ENCODE data around the gene GNB2.
A peak's percentile ranks its signal among the peaks of the same experiment; 100 is the strongest.

Gene GNB2

GRCh38 chr7:100680576-100681271 lies 7.2 kb downstream of the GNB2 start:
- no peak for DNase-seq (ENCODE audit: low spot score)
- no peak for FAIRE-seq

DNA sequence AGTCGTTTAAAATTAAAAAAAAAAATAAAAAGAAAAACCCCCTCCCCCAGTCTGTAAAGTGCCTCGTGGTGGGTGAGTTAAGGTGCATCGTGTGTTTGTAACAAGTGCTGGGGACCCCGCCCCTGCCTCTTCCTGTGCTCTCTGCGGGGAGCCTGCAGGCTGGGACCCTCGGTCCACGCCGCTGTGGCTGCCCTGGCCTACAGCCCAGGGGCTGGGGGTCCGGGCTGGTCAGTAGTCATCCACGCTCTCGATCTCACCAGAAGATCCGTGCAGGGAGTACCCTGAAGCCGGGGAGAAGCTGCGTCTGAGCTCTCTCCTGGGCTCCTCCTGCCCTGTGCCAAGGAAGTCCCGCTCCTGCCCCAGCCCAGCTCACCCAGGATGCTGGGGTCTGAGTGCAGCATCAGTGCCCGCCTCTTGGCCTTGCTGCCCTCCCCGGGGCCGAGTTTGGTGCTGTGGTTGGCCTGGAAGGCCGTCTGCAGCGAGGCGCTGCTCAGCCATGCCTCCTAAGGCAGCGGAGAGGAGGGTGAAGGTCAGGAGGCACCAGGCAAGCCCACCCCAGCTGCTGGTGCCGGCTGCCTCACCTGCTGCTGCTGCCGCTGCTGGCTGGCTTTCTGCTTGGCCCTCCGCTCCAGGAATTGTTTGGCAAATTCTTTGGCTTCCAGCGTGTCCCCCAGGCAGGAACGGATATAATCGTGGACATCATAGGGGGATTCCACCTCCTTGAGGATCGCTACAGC lies 8.1 kb downstream of the GNB2 start:
- FAIRE-seq, result no peak
- no peak for DNase-seq (ENCODE audit: low spot score)

- FAIRE-seq (no peak), DNase-seq (ENCODE audit: low spot score) (no peak)
Measured at GRCh38 chr7:100682228-100682741, 8.7 kb downstream of the GNB2 start.

DNA sequence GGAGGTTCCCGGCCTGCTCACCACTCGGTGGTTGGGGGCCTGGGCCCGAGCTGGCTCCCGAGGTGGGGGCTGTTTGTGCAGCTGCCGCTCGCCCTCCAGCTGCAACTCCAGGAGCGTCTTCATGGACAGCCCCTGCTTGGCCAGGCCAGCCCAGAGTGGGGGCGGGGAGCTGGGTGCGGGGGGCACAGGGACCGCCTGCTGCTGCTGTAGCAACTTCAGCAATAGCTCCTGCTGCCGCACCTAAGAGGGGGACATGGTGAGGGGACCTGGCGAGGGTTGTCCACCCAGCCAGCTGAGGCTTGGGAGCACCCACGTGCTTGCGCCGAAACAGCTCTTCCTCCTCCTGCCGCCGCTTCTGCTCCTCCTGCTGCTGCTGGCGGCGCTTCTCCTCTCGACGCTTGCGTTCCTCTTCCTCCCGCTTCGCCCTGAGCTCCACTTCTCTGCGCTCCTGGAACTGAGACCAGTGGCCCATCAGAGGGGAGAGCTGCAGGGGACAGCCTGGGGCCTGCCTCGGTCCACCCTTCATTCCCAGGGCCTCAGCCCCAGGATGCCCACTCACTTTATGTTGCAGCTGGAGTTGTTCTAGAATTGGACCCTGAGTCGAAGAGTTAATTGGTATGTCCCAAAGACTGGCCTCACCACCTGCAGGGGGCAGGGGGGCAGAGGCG lies 9.6 kb downstream of the GNB2 start:
- no peak for DNase-seq (ENCODE audit: low spot score)
- FAIRE-seq, result no peak

DNA sequence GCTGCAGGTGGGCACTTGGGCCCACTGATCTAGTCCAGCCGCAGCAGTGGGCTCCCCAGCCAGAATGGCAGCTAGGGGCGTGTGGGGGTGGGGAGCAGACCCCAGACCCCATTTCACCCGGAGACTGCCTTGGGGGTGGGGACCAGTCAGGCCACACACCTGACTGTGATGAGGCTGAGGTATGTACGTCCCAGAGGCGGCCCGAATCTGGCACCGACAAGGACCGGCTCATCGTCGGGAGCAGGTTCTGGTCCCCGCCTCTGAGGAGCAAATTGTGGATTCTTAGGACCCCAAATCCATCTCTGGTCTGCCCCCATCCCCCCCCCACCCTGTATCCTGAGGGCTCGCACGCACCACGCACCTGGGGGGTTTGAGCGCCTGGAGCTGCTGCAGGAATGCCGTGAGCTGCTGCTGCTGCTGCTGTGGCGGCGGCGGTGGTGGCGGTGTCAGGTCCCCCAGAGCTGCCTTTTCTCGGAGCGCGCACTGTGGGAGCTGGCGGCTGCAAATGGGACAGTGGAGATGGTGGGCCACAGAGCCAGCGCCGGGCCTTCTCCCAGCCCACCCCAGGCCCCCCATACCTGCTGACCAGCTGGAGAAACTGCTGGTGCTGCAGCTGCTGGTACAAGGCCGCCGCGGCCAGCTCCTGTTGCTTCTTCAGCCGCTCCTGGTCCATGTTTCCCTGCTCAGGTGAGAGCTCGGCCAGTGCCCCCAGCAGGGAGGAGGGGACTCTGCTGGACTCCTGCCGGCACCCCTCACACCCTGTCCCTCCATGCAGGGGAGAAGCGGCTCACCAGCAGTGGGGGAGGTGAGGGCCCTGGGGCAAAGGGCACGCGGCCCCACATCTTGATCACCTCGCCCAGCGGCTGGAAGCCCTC lies 10.4 kb downstream of the GNB2 start:
- no peak for FAIRE-seq
- DNase-seq (ENCODE audit: low spot score), result no peak

- DNase-seq (ENCODE audit: low spot score) (no peak), FAIRE-seq (no peak)
Measured at GRCh38 chr7:100684534-100685042, 11.0 kb downstream of the GNB2 start.

DNA sequence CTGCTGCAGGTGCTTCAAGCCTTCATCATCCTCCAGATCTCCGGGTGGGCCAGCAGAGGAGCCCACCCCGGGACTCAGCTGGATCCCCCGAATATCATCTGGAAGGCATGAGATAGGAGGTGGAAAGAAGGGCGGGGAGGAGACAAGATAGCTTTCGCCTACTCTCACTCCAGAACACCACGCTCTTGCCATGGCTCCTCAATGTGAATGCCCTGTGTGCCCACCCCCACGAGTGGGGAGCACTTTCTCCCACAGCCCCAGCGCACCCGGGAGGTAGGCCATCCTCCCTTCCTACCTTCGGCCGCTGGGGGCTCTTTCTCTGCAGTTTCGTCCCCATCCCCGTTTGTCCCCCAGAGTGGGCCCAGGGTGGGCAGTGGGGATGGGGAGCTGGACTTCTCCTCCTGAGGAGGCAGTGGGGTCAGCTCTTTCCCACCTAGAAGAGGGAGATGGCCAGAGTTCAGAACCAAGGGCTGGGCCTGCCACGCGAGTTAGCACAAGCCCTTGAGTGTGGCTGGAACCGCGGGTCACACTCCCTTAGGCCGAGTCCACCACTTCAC lies 11.6 kb downstream of the GNB2 start:
- FAIRE-seq, result no peak
- no peak for DNase-seq (ENCODE audit: low spot score)

GRCh38 chr7:100685631-100686145 lies 12.1 kb downstream of the GNB2 start:
- no peak for FAIRE-seq
- DNase-seq (ENCODE audit: low spot score), result no peak

DNA sequence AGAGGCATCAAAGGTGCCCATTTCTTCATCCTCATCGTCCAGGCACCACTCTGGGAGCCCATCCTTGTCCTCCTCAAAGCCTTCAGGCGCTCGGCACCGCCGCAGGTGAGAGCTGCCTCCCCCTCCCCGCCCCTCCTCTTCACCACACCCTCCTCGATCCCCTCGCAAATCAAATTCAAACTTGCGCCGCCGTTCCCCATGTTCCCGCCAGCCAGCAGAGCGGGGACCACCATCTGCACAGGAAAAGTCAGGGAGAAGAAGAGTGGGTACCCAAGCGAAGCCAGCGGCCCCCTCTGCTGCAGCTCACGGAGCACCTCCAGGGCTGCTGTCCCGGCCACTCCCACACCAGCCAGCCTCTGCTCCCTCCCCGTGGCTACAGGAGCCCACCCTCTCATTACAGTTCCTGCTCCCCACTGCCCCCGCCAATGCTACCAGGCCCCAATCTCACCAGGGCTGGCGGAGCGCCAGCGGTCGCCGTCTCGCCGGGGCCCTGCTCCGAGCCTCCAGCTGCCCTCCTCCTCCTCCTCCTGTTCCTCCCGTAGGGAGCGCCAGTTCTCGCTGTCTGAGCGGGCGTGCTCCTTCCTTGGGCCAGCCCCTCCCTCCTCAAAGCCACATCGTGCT lies 12.8 kb downstream of the GNB2 start:
- DNase-seq (ENCODE audit: low spot score) (no peak), FAIRE-seq (no peak)

DNA sequence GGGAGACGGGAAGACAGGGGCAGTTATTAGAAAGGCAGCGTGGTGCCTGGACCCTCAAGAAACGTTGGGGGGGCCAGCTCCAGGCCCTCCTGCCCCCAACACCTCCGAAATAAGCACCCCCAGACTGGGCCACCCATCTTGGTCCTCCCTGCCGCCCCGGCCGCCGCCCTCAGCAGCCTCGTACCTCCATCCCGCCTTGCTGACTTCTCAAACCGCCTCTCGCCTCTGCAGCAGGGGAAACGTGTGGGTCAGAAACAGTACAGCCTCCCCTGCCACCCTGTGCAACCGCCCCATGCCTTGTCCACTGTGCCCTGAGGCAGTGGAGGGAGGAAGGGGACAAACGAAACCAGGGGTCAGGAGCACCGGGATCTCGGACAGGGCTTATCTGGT lies 13.3 kb downstream of the GNB2 start:
- DNase-seq (ENCODE audit: low spot score) (no peak), FAIRE-seq (no peak)

DNA sequence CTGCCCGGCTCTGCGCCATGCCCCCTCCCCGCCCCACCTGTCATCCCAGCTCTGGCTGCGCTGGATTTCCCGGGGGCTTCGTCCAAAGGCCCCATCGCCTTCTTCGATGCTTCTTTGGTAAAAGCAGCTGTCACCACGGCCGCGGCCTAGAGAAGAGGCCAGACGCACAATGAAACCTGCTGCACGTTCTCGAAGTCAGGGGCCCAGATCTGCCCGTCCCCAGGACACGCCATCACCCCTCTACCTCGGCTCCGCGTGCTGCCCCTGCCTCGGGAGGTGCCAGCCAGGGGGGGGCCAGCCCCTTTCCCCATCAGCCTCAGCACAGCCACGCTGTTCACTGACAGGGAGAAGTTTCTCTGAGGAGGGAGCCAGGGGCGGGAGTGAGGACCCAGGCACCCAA lies 13.7 kb downstream of the GNB2 start:
- no peak for FAIRE-seq
- DNase-seq (ENCODE audit: low spot score), result no peak

GRCh38 chr7:100687751-100688300 lies 14.3 kb downstream of the GNB2 start:
- DNase-seq (ENCODE audit: low spot score) (peak; percentile 10), FAIRE-seq (no peak)

- FAIRE-seq, result no peak
- no peak for DNase-seq (ENCODE audit: low spot score)
Measured at GRCh38 chr7:100688326-100688860, 14.9 kb downstream of the GNB2 start.

- DNase-seq (ENCODE audit: low spot score) (no peak), FAIRE-seq (no peak)
Measured at GRCh38 chr7:100689230-100690135, 15.9 kb downstream of the GNB2 start.

- no peak for FAIRE-seq
- DNase-seq (ENCODE audit: low spot score), result peak; percentile 48
Measured at GRCh38 chr7:100691676-100692577, 18.4 kb downstream of the GNB2 start.

DNA sequence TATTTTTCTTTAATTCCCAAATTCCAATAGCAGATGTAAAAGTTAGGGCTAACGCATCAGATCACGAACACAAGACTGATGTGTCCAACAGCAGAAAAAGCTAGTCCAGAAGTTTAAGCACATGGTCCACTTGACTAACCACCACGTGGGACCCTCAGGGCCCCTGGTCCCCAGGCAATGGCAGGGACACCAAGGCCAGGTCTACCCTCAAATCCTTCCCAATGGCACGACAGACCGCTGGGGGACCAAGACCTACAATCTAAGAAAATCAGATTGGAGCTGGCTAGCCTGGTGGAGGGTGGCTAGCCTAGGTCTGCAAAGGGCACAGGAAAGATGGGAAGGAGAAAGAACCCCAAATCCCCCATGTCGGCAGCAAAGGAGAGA lies 19.0 kb downstream of the GNB2 start:
- DNase-seq (ENCODE audit: low spot score) (no peak), FAIRE-seq (no peak)

DNA sequence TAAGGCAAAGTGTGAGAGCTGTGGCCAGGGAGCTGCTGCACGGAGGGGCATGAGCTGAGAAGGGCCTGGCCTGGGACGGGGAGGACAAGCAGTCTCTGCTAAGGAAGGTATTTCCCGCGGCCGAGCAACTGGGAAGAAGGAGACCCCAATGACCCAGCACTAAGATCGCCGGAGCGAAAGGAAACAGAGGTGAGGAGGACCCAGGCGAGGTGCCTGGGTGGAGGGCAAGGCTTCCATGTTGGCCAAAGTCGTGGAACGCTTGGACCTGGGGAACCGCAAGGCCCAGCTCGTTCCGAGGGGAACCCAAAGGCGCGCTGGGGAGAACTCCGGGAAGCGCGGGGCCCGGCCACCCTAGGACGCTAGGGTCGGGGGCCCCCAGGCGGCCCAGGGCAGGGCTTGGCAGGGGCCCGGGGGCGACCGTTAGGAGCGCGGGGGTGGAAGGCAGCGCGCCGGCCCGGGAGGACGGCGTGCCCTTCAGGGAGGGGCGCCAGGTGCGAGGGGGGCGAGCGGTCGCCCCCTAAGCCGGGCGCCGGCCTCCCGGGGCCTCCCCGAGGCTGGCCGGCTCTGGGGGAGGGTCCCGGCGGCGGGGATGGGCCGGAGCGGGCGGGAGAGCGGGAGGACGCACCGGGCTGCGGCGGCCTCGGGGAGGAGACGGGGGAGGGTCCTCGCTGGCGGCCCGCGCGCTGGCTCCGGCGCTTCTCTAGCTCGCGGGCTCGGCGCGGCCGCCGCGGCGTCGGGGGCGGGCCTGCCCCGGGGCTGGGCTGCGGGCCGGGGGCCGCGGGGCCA lies 20.0 kb downstream of the GNB2 start:
- DNase-seq (ENCODE audit: low spot score), result no peak
- no peak for FAIRE-seq

Measured in RCC 7860 (cell line).